OCI-LY1 (cell line): Measurements from ENCODE around the gene PRKCD.

Experiments
- H2AFZ ChIP-seq: fragments of 200-600 bp; sonication (generic), shearing (Covaris generic); 2 replicates; pipeline ENCODE4 v1.6.0; 2014; ENCODE audit warnings: antibody characterized with exemption, mild to moderate bottlenecking, low read length
- H3F3A ChIP-seq: fragments of 200-600 bp; sonication (generic), shearing (Covaris generic); 2 replicates; pipeline ENCODE4 v1.6.0; 2014; ENCODE audit warnings: mild to moderate bottlenecking, antibody characterized with exemption, low read length, moderate library complexity; ENCODE audit not compliant: insufficient read depth
- H3K27ac ChIP-seq: fragments of 200-600 bp; sonication (generic); 2 replicates; pipeline ENCODE4 v1.5.1; 2014; ENCODE audit warnings: low read length, mixed run types, mild to moderate bottlenecking, low read depth; ENCODE audit not compliant: poor library complexity, severe bottlenecking
- H3K27me3 ChIP-seq: fragments of 200-600 bp; sonication (generic); 2 replicates; pipeline ENCODE4 v1.6.0; 2014; ENCODE audit warnings: antibody characterized with exemption, mild to moderate bottlenecking, low read length, moderate library complexity; ENCODE audit not compliant: insufficient read depth
- H3K36me3 ChIP-seq: fragments of 200-600 bp; sonication (generic); 2 replicates; pipeline ENCODE4 v1.6.1; 2014; ENCODE audit warnings: mild to moderate bottlenecking, antibody characterized with exemption, low read length, moderate library complexity, mixed read lengths; ENCODE audit not compliant: insufficient read depth
- H3K4me1 ChIP-seq: fragments of 200-600 bp; sonication (generic); 2 replicates; pipeline ENCODE4 v1.5.1; 2014; ENCODE audit warnings: mild to moderate bottlenecking, low read length, moderate library complexity; ENCODE audit not compliant: insufficient read depth, severe bottlenecking
- H3K4me2 ChIP-seq: fragments of 200-600 bp; sonication (generic), shearing (Covaris generic); 2 replicates; pipeline ENCODE4 v1.6.1; 2014; ENCODE audit warnings: low read length
- H3K4me3 ChIP-seq: fragments of 200-600 bp; sonication (generic); 2 replicates; pipeline ENCODE4 v1.5.1; 2014; ENCODE audit warnings: low read length, low read depth, mild to moderate bottlenecking, mixed read lengths; ENCODE audit not compliant: poor library complexity, severe bottlenecking
- H3K79me2 ChIP-seq: fragments of 200-600 bp; shearing (Covaris generic); 2 replicates; pipeline ENCODE4 v1.6.1; 2016; ENCODE audit warnings: mixed run types, low read length, mixed read lengths; ENCODE audit not compliant: insufficient read depth
- H3K9ac ChIP-seq: fragments of 200-600 bp; sonication (generic), shearing (Covaris generic); 2 replicates; pipeline ENCODE4 v1.6.1; 2014; ENCODE audit warnings: mild to moderate bottlenecking, low read length, mixed read lengths
- H3K9me2 ChIP-seq: fragments of 200-600 bp; sonication (generic), shearing (Covaris generic); 2 replicates; pipeline ENCODE4 v1.6.1; 2014; ENCODE audit warnings: low read depth, mild to moderate bottlenecking, low read length, mixed read lengths
- H3K9me3 ChIP-seq: fragments of 200-600 bp; shearing (Covaris generic); 2 replicates; pipeline ENCODE4 v1.6.1; 2014; ENCODE audit warnings: low read length, mixed read lengths
- H4K20me1 ChIP-seq: fragments of 200-600 bp; sonication (generic), shearing (Covaris generic); 2 replicates; pipeline ENCODE4 v1.6.0; 2016; ENCODE audit warnings: mild to moderate bottlenecking, low read length; ENCODE audit not compliant: insufficient read depth
- EZH2 ChIP-seq: fragments of 200-600 bp; sonication (generic), shearing (Covaris generic); IDR thresholded peaks from 2 replicates; pipeline ENCODE4 v1.8.0; 2017; ENCODE audit warnings: borderline replicate concordance, mixed run types, mild to moderate bottlenecking, antibody characterized with exemption, low read length, moderate library complexity, mixed read lengths
- TF ChIP-seq, protein P1 (sequence below): fragments of 200-600 bp; sonication (generic), shearing (Covaris generic); IDR thresholded peaks from 2 replicates; pipeline ENCODE4 v1.5.1; 2017; ENCODE audit warnings: mild to moderate bottlenecking, antibody characterized with exemption, low read length, moderate library complexity, mixed read lengths

The PRKCD gene

DNA sequence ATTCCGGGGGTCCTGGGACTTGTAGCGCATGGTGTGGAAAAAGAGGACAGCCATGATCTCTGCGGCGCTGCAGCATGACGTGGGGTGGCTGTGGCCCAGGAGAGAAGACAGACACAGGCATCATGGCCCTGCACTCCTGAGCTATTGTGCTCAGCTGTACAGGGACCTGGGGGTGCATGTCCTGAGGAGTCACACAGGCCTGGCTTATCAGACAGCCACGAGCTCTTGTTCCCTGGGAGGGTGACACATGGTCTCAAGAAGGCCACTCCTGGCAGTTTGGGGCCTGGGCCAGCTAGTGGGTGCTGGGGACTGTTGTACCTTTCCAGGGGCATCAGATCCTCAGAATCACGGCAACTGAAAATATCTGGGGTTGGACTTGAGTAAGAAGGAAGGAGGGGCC is 81.1 kb downstream of the PRKCD start:
- Histone ChIP-seq H3K9ac (no peak overlapping the region), H2AFZ (no peak overlapping the region), H3K27ac (no peak overlapping the region), H3K4me1 (no peaks in the 10 kb centered on the region), H3K27me3 (no peaks in the 10 kb centered on the region), H3K79me2 (peaks cover 48% of the 10 kb centered on the region), H4K20me1 (no peaks in the 10 kb centered on the region), H3K4me2 (no peak overlapping the region), H3K9me2 (no peaks in the 10 kb centered on the region), H3K4me3 (no peak overlapping the region), H3F3A (no peaks in the 10 kb centered on the region), H3K36me3 (peaks cover 73% of the 10 kb centered on the region), H3K9me3 (no peaks in the 10 kb centered on the region)
- TF ChIP-seq, protein P1, sequence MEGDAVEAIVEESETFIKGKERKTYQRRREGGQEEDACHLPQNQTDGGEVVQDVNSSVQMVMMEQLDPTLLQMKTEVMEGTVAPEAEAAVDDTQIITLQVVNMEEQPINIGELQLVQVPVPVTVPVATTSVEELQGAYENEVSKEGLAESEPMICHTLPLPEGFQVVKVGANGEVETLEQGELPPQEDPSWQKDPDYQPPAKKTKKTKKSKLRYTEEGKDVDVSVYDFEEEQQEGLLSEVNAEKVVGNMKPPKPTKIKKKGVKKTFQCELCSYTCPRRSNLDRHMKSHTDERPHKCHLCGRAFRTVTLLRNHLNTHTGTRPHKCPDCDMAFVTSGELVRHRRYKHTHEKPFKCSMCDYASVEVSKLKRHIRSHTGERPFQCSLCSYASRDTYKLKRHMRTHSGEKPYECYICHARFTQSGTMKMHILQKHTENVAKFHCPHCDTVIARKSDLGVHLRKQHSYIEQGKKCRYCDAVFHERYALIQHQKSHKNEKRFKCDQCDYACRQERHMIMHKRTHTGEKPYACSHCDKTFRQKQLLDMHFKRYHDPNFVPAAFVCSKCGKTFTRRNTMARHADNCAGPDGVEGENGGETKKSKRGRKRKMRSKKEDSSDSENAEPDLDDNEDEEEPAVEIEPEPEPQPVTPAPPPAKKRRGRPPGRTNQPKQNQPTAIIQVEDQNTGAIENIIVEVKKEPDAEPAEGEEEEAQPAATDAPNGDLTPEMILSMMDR: no peak
- no peak for TF ChIP-seq EZH2
